ENCODE data around the gene PDGFRB.

DNA sequence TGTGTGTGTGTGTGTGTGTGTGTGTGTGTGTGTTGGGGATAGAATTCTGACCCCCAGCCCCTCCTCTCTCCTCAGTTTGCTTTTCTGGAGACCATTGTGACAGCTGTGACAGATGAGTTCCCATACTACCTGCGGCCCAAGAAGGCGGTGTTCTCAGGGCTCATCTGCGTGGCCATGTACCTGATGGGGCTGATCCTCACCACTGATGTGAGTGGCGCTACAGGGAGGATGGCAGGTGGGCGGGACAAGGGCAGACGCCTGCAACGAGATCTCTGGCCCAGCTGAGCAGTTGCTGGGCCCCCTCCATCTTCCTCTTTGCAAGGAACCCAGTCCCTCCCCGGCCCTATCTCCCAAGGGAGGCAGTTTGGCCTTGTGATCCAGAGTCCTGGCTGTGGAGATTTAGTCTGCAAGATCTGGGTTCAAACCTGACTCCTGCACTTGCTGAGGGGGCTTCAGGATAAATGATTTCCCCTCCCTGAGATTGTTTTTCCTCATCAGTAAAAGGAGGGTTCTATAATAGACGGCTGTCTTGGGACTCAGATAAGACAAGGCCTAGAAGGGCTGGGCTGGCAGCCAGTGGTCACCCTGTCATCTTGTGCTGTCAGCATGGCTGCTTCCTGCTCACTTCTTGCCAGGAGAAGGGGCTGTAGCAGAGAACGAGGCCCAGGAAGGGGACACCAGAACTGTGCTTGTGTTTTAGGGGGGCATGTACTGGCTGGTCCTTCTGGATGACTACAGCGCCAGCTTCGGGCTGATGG lies 48.4 kb upstream of the PDGFRB start:
- TF ChIP-seq POLR2A (IDR thresholded peaks at IDR 0.05) (no peak), CTCF (IDR thresholded peaks at IDR 0.05) (no peak)
